SK-N-SH (cell line): ENCODE data around the gene ZRANB3. TPM values are rescaled to one million over a fixed set of nuclear protein-coding genes. Genes with fewer than 3 reads are reported as not detected.

Source experiments
- CTCF ChIA-PET: fragments of 300-600, 350-600 bp; formaldehyde crosslinking; extraction: SDS; loops from one replicate; lab custom pipeline; 2021; lab: Yijun Ruan, JAX
- POLR2A ChIA-PET: fragments of 350-600 bp; sonication (Branson Sonifier 250); formaldehyde crosslinking; extraction: SDS; loops from one replicate; lab custom pipeline; 2020; ENCODE audit warnings: antibody characterized with exemption, inconsistent platforms; lab: Yijun Ruan, JAX
- DNase-seq: peaks from one replicate; pipeline ENCODE4 v3.0.0; 2012
- H2AFZ ChIP-seq: fragments of 200-600 bp; sonication (generic); 2 replicates; pipeline ENCODE4 v1.8.1; 2016; ENCODE audit warnings: antibody characterized with exemption, mild to moderate bottlenecking, low read depth
- H3F3A ChIP-seq: fragments of 200-600 bp; sonication (generic); replicated peaks from 2 replicates; pipeline ENCODE3; 2016; ENCODE audit warnings: antibody characterized with exemption, mild to moderate bottlenecking; ENCODE audit not compliant: insufficient read depth
- H3K27ac ChIP-seq, 2 experiments: fragments of 200-500 bp in 1 of 2; fragments of 200-600 bp in 1 of 2; sonication (Bioruptor generic) in 1 of 2; sonication (generic), shearing (Covaris generic) in 1 of 2; 2 replicates each; pipeline versions ENCODE4 v1.5.1 to v1.6.1; 2014 to 2016; ENCODE audit warnings: low read depth in 2 of 2, inconsistent platforms in 1 of 2, low read length in 1 of 2, mild to moderate bottlenecking in 1 of 2, mixed read lengths in 1 of 2
- H3K27me3 ChIP-seq: fragments of 200-600 bp; sonication (generic), shearing (Covaris generic); 2 replicates; pipeline ENCODE4 v1.6.1; 2016; ENCODE audit warnings: mixed run types; ENCODE audit not compliant: insufficient read depth
- H3K36me3 ChIP-seq, 2 experiments: fragments of 200-500 bp in 1 of 2; fragments of 200-600 bp in 1 of 2; sonication (Bioruptor generic) in 1 of 2; sonication (generic) in 1 of 2; replicated peaks in 1 of 2; 2 replicates each; pipeline versions ENCODE3 to v1.5.1; 2014 to 2016; ENCODE audit warnings: low read length in 1 of 2, mild to moderate bottlenecking in 1 of 2; ENCODE audit not compliant: insufficient read depth in 2 of 2, control insufficient read depth in 1 of 2
- H3K4me1 ChIP-seq, 2 experiments: fragments of 200-500 bp in 1 of 2; fragments of 200-600 bp in 1 of 2; sonication (Bioruptor generic) in 1 of 2; sonication (generic), shearing (Covaris generic) in 1 of 2; 2 replicates each; pipeline versions ENCODE4 v1.5.1 to v1.6.1; 2014 to 2016; ENCODE audit warnings: low read depth in 1 of 2, low read length in 1 of 2, mixed run types in 1 of 2; ENCODE audit not compliant: insufficient read depth in 2 of 2, control insufficient read depth in 1 of 2
- H3K4me2 ChIP-seq: fragments of 200-600 bp; sonication (generic), shearing (Covaris generic); 2 replicates; pipeline ENCODE4 v1.6.1; 2017; ENCODE audit warnings: mixed run types
- H3K4me3 ChIP-seq, 2 experiments: fragments of 200-500 bp in 1 of 2; fragments of 200-600 bp in 1 of 2; sonication (Bioruptor generic) in 1 of 2; sonication (generic), shearing (Covaris generic) in 1 of 2; 2 replicates each; pipeline versions ENCODE4 v1.5.1 to v1.8.1; 2014 to 2016; ENCODE audit warnings: low read depth in 2 of 2, inconsistent platforms in 1 of 2, low read length in 1 of 2, mild to moderate bottlenecking in 1 of 2, mixed read lengths in 1 of 2, moderate library complexity in 1 of 2
- H3K79me2 ChIP-seq: fragments of 200-600 bp; sonication (generic); 2 replicates; pipeline ENCODE4 v1.8.1; 2017; ENCODE audit warnings: mild to moderate bottlenecking; ENCODE audit not compliant: insufficient read depth
- H3K9ac ChIP-seq: fragments of 200-600 bp; sonication (generic); 2 replicates; pipeline ENCODE4 v1.6.1; 2017; ENCODE audit warnings: mixed run types
- H3K9me2 ChIP-seq: fragments of 200-600 bp; sonication (generic); 2 replicates; pipeline ENCODE4 v1.6.1; 2017; ENCODE audit warnings: mixed run types
- H3K9me3 ChIP-seq: fragments of 200-600 bp; sonication (generic); 2 replicates; pipeline ENCODE4 v1.6.1; 2017; ENCODE audit warnings: mixed run types, mild to moderate bottlenecking, moderate library complexity
- H4K20me1 ChIP-seq: fragments of 200-600 bp; sonication (generic); 2 replicates; pipeline ENCODE4 v1.6.1; 2017; ENCODE audit warnings: mild to moderate bottlenecking, mixed run types; ENCODE audit not compliant: insufficient read depth
- CHD2 ChIP-seq: fragments of 150-350 bp; IDR thresholded peaks from 2 replicates; pipeline ENCODE4 v1.6.1; 2018; ENCODE audit warnings: low read length; ENCODE audit not compliant: partially characterized antibody
- CTCF ChIP-seq: fragments of 200-600 bp; sonication (generic); IDR thresholded peaks from 2 replicates; pipeline ENCODE4 v1.6.1; 2017; ENCODE audit warnings: antibody characterized with exemption, mild to moderate bottlenecking, moderate library complexity
- GABPA ChIP-seq: IDR thresholded peaks from 2 replicates; pipeline ENCODE4 v1.4.0; 2012; ENCODE audit warnings: low read depth, mild to moderate bottlenecking
- GATA2 ChIP-seq: sonication (generic); formaldehyde crosslinking; IDR thresholded peaks from 2 replicates; pipeline ENCODE4 v1.5.0; 2020; ENCODE audit warnings: mild to moderate bottlenecking, missing genetic modification reagents
- IRF3 ChIP-seq: fragments of 150-350 bp; IDR thresholded peaks from 2 replicates; pipeline ENCODE4 v1.6.1; 2016; ENCODE audit warnings: mild to moderate bottlenecking, low read depth, low read length
- MAX ChIP-seq: IDR thresholded peaks from 2 replicates; pipeline ENCODE4 v1.4.0; 2012; ENCODE audit warnings: low read depth
- MEF2A ChIP-seq: IDR thresholded peaks from 2 replicates; pipeline ENCODE4 v1.4.0; 2012; ENCODE audit warnings: low read depth, borderline replicate concordance
- MXI1 ChIP-seq: IDR thresholded peaks from 2 replicates; pipeline ENCODE4 v1.6.1; 2012; ENCODE audit warnings: mild to moderate bottlenecking, low read depth, low read length, improper control_type of control experiment
- NRF1 ChIP-seq: IDR thresholded peaks from 2 replicates; pipeline ENCODE4 v1.6.1; 2012; ENCODE audit warnings: low read depth, mild to moderate bottlenecking, low read length
- PBX3 ChIP-seq: IDR thresholded peaks from 2 replicates; pipeline ENCODE4; 2012
- RAD21 ChIP-seq: IDR thresholded peaks from 2 replicates; pipeline ENCODE4 v1.6.1; 2012; ENCODE audit warnings: mild to moderate bottlenecking, low read length
- REST ChIP-seq: IDR thresholded peaks from 2 replicates; pipeline ENCODE4 v1.6.1; 2012; ENCODE audit warnings: mild to moderate bottlenecking, low read depth, low read length, moderate library complexity
- SIN3A ChIP-seq: IDR thresholded peaks from 2 replicates; pipeline ENCODE4 v1.6.1; 2012; ENCODE audit warnings: low read depth, mild to moderate bottlenecking, low read length, moderate library complexity, borderline replicate concordance
- TEAD4 ChIP-seq: IDR thresholded peaks from 2 replicates; pipeline ENCODE4 v1.4.0; 2012; ENCODE audit warnings: mild to moderate bottlenecking, borderline replicate concordance; ENCODE audit not compliant: insufficient read depth
- USF1 ChIP-seq: IDR thresholded peaks from 2 replicates; pipeline ENCODE4 v1.4.0; 2012; ENCODE audit warnings: low read depth, borderline replicate concordance
- WGBS: methylation state at CpG from one replicate; pipeline ENCODE4 v1.1.6; 2017; ENCODE audit warnings: low lambda C conversion rate; 5-methylcytosine and 5-hydroxymethylcytosine counted together
- polyA plus RNA-seq, 3 experiments: library from polyadenylated mRNA; depleted of rRNA; stranded (reverse); fragments of >200 nt; gene quantifications; 2 replicates each; pipeline ENCODE4 v1.2.3, GENCODE V29; 2012

The ZRANB3 gene
- polyA plus RNA-seq, 1 of the 3 experiments (the other 2 are of a cell fraction), result 4.1 TPM

GRCh38 chr2:135530313-135531230 lies at the start of gene ZRANB3 (continued):
- 0 out of 2 replicates have a peak, but pooled peaks have one; percentile 24 for TF ChIP-seq REST
- 0 out of 2 replicates have a peak, but pooled peaks have one; percentile 14 for TF ChIP-seq IRF3
- peak; percentile 57 for TF ChIP-seq PBX3
- no peak for TF ChIP-seq MEF2A
- peak; percentile 50; the same call in 1 of the 2 replicates for TF ChIP-seq MAX
- TF ChIP-seq MXI1, result peak; percentile 89
- peak; percentile 78 for TF ChIP-seq GABPA
- no peak for TF ChIP-seq GATA2 (CRISPR knock-in tag)
- no peak for TF ChIP-seq TEAD4
- no peak for TF ChIP-seq NRF1
- TF ChIP-seq SIN3A, result no peak

GRCh38 chr2:135573620-135574019 lies 42.6 kb upstream of the ZRANB3 start:
- Histone ChIP-seq H2AFZ (no peak overlapping the region), H3K79me2 (peaks cover 13% of the 10 kb centered on the region; the same call in 1 of the 2 replicates), H3K27ac (no peak overlapping the region), H4K20me1 (no peaks in the 10 kb centered on the region; the same call in 1 of the 2 replicates), H3K27me3 (no peaks in the 10 kb centered on the region), H3F3A (peaks cover 8% of the 10 kb centered on the region), H3K9ac (no peak overlapping the region), H3K4me1 (no peaks in the 10 kb centered on the region), H3K4me2 (no peak overlapping the region), H3K9me2 (no peaks in the 10 kb centered on the region), H3K4me3 (no peak overlapping the region), H3K9me3 (no peaks in the 10 kb centered on the region), H3K36me3 (peaks cover 0 to 12% of the 10 kb centered on the region in 2 experiments)
- POLR2A ChIA-PET, result no interaction called here
- 100% methylated on average over 1 of the region's 1 CpG for WGBS
- no peak for DNase-seq
- TF ChIP-seq RAD21 (peak; percentile 15; the same call in 1 of the 2 replicates), USF1 (no peak), TEAD4 (no peak), CHD2 (no peak), CTCF (peak; percentile 25), IRF3 (no peak)
- CTCF ChIA-PET, result interaction anchor here (0.9 to 2.1 kb wide), 4 partner anchors 13 to 140 kb away, joined by 3 to 12 read pairs (median 4); no protein-coding TSS in a partner anchor
